ENCODE measurements around the gene LRRC17. TPM values are rescaled to one million over a fixed set of nuclear protein-coding genes. Genes with fewer than 3 reads are reported as not detected.

The LRRC17 gene
- total RNA-seq, 1 donor from 2014 or later = 2.3 TPM

DNA sequence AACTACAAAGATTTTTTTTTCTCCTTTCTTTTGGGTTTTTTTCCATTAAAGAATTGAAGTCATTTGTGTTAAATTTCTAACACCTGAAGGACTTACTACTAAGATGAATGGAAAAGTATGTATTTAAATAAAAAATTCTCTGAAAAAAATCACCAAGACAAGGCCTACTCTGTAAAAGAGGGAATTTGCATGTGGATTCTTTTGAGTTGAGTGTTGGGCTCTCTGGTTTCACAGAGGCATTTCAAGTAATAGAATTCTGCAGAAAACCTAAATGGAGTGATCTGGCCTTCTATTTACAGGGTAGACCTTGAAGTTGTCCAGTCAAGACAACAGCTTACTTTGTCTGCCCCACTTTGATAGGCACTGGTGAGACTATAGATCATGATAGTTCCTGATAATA lies 4.1 kb downstream of the LRRC17 start:
- Histone ChIP-seq H3K4me3 (no peak overlapping the region), H3K36me3 (no peaks in the 10 kb centered on the region), H3K4me1 (peaks cover 26% of the 10 kb centered on the region), H3K27ac (replicated peaks) (no peak overlapping the region), H3K27me3 (ENCODE audit: low read depth) (no peaks in the 10 kb centered on the region), H3K9me3 (replicated peaks) (no peaks in the 10 kb centered on the region)
- DNase-seq = no peak
- intact Hi-C loops (cut with micrococcal nuclease) = no loop called here
- TF ChIP-seq, protein P1, sequence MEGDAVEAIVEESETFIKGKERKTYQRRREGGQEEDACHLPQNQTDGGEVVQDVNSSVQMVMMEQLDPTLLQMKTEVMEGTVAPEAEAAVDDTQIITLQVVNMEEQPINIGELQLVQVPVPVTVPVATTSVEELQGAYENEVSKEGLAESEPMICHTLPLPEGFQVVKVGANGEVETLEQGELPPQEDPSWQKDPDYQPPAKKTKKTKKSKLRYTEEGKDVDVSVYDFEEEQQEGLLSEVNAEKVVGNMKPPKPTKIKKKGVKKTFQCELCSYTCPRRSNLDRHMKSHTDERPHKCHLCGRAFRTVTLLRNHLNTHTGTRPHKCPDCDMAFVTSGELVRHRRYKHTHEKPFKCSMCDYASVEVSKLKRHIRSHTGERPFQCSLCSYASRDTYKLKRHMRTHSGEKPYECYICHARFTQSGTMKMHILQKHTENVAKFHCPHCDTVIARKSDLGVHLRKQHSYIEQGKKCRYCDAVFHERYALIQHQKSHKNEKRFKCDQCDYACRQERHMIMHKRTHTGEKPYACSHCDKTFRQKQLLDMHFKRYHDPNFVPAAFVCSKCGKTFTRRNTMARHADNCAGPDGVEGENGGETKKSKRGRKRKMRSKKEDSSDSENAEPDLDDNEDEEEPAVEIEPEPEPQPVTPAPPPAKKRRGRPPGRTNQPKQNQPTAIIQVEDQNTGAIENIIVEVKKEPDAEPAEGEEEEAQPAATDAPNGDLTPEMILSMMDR (IDR thresholded peaks at IDR 0.05; ENCODE audit: borderline replicate concordance) = no peak

DNA sequence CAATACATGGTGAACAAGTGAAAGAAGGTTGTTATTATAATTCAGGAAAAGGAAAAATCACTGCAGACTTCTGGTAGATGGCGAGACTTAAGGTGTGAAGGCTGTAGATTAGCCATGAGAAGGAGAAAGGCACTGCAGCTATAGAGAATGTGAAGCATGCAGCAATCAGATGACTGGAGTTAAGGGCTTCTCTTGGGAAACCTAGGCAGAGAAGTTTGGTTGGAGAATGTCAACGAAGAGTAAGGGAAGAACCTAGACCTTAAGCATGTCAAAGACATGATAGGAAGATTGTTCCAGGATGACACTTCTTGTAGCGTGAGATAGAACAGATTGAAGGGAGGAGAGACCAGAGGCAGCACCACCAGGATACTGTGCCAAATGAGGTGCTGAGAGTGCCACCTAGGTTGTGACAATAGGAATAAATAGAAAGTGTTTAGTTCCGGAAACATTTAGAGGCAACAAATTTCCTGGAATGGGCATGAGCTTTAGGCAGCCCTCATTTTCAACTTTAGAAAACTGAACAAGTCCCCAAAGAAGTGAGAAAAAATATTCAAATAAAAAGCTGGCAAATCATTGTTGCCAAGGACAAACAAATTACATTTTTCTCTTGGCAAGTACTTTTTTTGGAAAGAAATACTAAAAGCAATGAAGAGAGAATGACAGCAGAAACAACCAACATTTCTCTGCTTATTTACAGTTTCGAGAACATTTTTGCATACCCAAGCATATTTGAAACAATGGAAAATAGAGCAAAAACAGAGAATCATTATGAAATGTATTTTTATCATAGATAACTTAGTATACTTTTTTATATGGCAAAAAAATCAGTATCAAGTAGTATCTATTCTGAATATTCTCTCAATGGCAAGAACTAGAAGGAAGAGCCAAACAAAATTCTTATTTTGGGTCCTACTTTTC lies 4.9 kb downstream of the LRRC17 start:
- Histone ChIP-seq H3K4me1 (peaks cover 24% of the 10 kb centered on the region), H3K27me3 (ENCODE audit: low read depth) (no peaks in the 10 kb centered on the region), H3K27ac (replicated peaks) (no peak overlapping the region), H3K4me3 (no peak overlapping the region), H3K36me3 (no peaks in the 10 kb centered on the region), H3K9me3 (replicated peaks) (no peaks in the 10 kb centered on the region)
- intact Hi-C loops (cut with micrococcal nuclease) = no loop called here
- TF ChIP-seq, protein P1 (IDR thresholded peaks at IDR 0.05; ENCODE audit: borderline replicate concordance) = no peak
- no peak for DNase-seq

DNA sequence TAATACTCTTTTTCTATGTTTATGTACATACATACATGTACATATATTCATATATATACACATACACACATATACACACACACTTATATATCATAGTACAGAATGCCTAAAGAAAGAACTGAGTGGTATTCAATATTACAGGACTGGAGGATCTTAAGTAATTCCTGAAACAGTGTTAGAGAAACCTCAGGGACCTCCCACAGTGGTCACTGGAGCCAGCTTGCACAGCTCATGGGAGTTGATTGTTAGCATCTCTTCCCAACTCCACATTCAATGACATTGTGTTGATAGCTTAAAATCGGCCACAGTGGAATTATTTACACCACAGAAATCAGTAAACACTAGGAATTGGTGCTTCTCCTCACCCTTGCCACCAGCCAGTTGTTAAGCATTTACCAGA lies 6.0 kb downstream of the LRRC17 start:
- Histone ChIP-seq H3K36me3 (no peaks in the 10 kb centered on the region), H3K4me1 (peaks cover 16% of the 10 kb centered on the region), H3K9me3 (replicated peaks) (no peaks in the 10 kb centered on the region), H3K27ac (replicated peaks) (no peak overlapping the region), H3K4me3 (no peak overlapping the region), H3K27me3 (ENCODE audit: low read depth) (no peaks in the 10 kb centered on the region)
- DNase-seq = no peak
- TF ChIP-seq, protein P1 (IDR thresholded peaks at IDR 0.05; ENCODE audit: borderline replicate concordance) = no peak
- intact Hi-C loops (cut with micrococcal nuclease) = no loop called here

DNA sequence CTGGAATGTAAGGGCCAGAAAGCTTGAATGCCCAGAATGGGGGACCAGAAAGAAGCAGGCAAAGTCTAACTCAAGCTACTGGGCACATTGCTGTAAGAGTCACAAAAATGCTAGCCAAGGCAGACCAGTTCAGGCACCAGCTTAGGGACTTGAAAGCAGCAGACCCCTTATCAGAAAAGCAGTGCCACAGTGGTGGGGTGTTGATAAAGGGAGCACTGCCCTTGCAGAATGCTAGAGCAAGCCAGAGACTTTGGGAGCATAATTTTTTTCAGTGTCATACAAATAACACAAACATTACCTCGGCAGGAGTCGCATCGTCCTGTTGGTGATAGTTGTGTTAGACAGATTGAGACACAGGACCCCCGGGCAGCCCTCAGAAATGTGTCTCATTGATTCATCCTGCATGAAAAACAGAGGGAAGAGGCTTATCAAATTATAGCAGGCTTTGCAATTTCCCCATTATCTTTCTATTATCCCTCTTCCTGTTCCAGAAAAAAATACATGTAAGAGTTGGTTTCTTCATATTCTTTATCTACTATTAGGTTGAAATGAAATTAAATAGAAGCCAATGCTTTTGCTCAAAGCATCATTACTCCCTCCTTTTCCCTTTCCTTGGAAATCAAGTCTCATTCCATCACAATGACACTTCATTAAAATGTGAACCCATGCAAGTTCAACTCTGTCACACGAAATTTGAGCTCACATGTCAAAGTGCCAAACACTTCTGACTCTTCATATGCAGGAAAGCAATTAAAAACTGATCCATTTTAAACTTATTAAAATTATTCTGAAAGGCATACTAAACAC lies 13.4 kb downstream of the LRRC17 start:
- no peak for DNase-seq
- TF ChIP-seq, protein P1 (IDR thresholded peaks at IDR 0.05; ENCODE audit: borderline replicate concordance) = no peak
- intact Hi-C loops (cut with micrococcal nuclease) = no loop called here
- no peaks in the 10 kb centered on the region for H3K4me1 ChIP-seq
- H3K4me3 ChIP-seq = no peak overlapping the region
- no peak overlapping the region for H3K27ac ChIP-seq (replicated peaks)
- no peaks in the 10 kb centered on the region for H3K36me3 ChIP-seq
- H3K9me3 ChIP-seq (replicated peaks) = no peaks in the 10 kb centered on the region
- H3K27me3 ChIP-seq (ENCODE audit: low read depth) = no peaks in the 10 kb centered on the region

DNA sequence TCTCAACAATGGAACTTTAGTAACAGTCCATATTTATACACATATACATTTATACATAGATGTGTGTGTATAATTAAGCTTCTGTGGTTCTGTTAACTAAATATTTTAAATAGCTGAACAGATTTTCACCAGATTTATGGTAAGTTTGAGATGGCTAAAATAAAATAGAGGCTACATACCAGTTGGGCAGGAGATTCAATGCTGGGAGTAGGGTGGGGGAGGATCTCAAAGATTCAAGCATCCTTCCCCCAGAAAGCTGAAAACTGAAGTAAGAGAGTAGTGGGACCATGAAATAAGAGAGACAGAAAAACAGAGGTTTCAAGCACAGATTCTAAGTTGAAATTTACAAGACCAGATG lies 14.0 kb downstream of the LRRC17 start:
- intact Hi-C loops (cut with micrococcal nuclease) = no loop called here

More for the DNA sequence above, 14.0 kb downstream of the LRRC17 start:
- TF ChIP-seq, protein P1 (IDR thresholded peaks at IDR 0.05; ENCODE audit: borderline replicate concordance) = no peak
- no peaks in the 10 kb centered on the region for H3K9me3 ChIP-seq (replicated peaks)
- H3K4me3 ChIP-seq = no peak overlapping the region
- H3K36me3 ChIP-seq = no peaks in the 10 kb centered on the region
- H3K4me1 ChIP-seq = no peaks in the 10 kb centered on the region
- no peaks in the 10 kb centered on the region for H3K27me3 ChIP-seq (ENCODE audit: low read depth)
- no peak overlapping the region for H3K27ac ChIP-seq (replicated peaks)
- DNase-seq = no peak
